ENCODE data around the gene MIGA2.

- TF ChIP-seq CTCF (IDR thresholded peaks at IDR 0.05) (no peak), POLR2A (IDR thresholded peaks at IDR 0.05) (no peak)
Observed at GRCh38 chr9:129064499-129064908, 28.1 kb downstream of the MIGA2 start.
